CD14-positive monocyte (primary cell): ENCODE results near the gene GLI3. TPM values are rescaled to one million over a fixed set of nuclear protein-coding genes. Genes with fewer than 3 reads are reported as not detected.

ENCODE experiments used
- DNase-seq, 3 donors: peaks; one replicate each; pipeline ENCODE4 v3.0.0-alpha.2; 2011 to 2022
- H2AFZ ChIP-seq: 2 replicates; pipeline ENCODE4 v1.6.0; 2012; ENCODE audit warnings: mild to moderate bottlenecking, low read depth, low read length, inconsistent platforms; ENCODE audit not compliant: insufficient read depth, poor library complexity, severe bottlenecking
- H3K27ac ChIP-seq, 2 donors: 1 replicate in 1 of 2; 2 replicates in 1 of 2; pipeline ENCODE4 v1.5.1; 2012 to 2013; ENCODE audit warnings: low read length in 2 of 2, control low read depth in 1 of 2, inconsistent platforms in 1 of 2, low read depth in 1 of 2, mild to moderate bottlenecking in 1 of 2
- H3K27me3 ChIP-seq, 2 donors: one replicate each; pipeline versions ENCODE4 v1.6.0 to v1.6.1; 2011 to 2013; ENCODE audit warnings: low read length in 2 of 2; ENCODE audit not compliant: control insufficient read depth in 2 of 2, insufficient read depth in 2 of 2
- H3K36me3 ChIP-seq, 2 donors: replicated peaks in 1 of 2; 1 replicate in 1 of 2; 2 replicates in 1 of 2; pipeline versions ENCODE4 v1.5.1 to v1.6.1; 2012 to 2013; ENCODE audit warnings: low read length in 2 of 2, control low read depth in 1 of 2, inconsistent platforms in 1 of 2, mild to moderate bottlenecking in 1 of 2; ENCODE audit not compliant: insufficient read depth in 2 of 2, control insufficient read depth in 1 of 2
- H3K4me1 ChIP-seq, 2 donors: 1 replicate in 1 of 2; 2 replicates in 1 of 2; pipeline versions ENCODE4 v1.5.1 to v1.6.1; 2012 to 2013; ENCODE audit warnings: low read length in 2 of 2, control low read depth in 1 of 2, inconsistent platforms in 1 of 2, mild to moderate bottlenecking in 1 of 2, moderate library complexity in 1 of 2; ENCODE audit not compliant: insufficient read depth in 2 of 2, control insufficient read depth in 1 of 2
- H3K4me2 ChIP-seq: replicated peaks from 2 replicates; pipeline ENCODE3; 2012; ENCODE audit warnings: low read length, moderate library complexity, mild to moderate bottlenecking; ENCODE audit not compliant: poor library complexity, severe bottlenecking; ENCODE audit errors: extremely low read depth
- H3K4me3 ChIP-seq, 3 experiments: fragments of 200-600 bp in 1 of 3; sonication (generic) in 1 of 3; replicated peaks in 1 of 3; 1 replicate in 2 of 3; 2 replicates in 1 of 3; pipeline ENCODE4 v1.5.1; 2011 to 2013; ENCODE audit warnings: low read length in 3 of 3, mild to moderate bottlenecking in 3 of 3, control low read depth in 2 of 3, low read depth in 2 of 3, inconsistent platforms in 1 of 3, moderate library complexity in 1 of 3
- H3K79me2 ChIP-seq: 2 replicates; pipeline ENCODE4 v1.6.0; 2012; ENCODE audit warnings: mild to moderate bottlenecking, control low read depth, inconsistent platforms, low read length, moderate library complexity; ENCODE audit not compliant: insufficient read depth
- H3K9ac ChIP-seq: 2 replicates; pipeline ENCODE4 v1.6.0; 2017; ENCODE audit warnings: low read length, mild to moderate bottlenecking; ENCODE audit not compliant: insufficient read depth, poor library complexity, severe bottlenecking
- H3K9me3 ChIP-seq, 2 donors: replicated peaks in 1 of 2; 1 replicate in 1 of 2; 2 replicates in 1 of 2; pipeline versions ENCODE4 v1.5.1 to v1.6.1; 2012 to 2013; ENCODE audit warnings: low read length in 2 of 2, control low read depth in 1 of 2; ENCODE audit not compliant: control insufficient read depth in 1 of 2, insufficient read depth in 1 of 2
- H4K20me1 ChIP-seq: 2 replicates; pipeline ENCODE4 v1.6.0; 2012; ENCODE audit warnings: mild to moderate bottlenecking, low read length, control low read depth, moderate library complexity; ENCODE audit not compliant: insufficient read depth
- H3K27ac Mint-ChIP-seq, 7 donors: one replicate each; pipeline ENCODE4 v1.8.0; 2020; ENCODE audit warnings: mild to moderate bottlenecking in 7 of 7, mixed read lengths in 7 of 7, moderate library complexity in 6 of 7, inconsistent platforms in 2 of 7
- H3K27me3 Mint-ChIP-seq, 3 donors: one replicate each; pipeline ENCODE4 v1.8.0; 2021 to 2022; ENCODE audit warnings: low read depth in 3 of 3, mild to moderate bottlenecking in 3 of 3, mixed read lengths in 3 of 3, moderate library complexity in 3 of 3, inconsistent platforms in 1 of 3
- H3K36me3 Mint-ChIP-seq, 2 donors: one replicate each; pipeline ENCODE4 v1.8.0; 2020; ENCODE audit warnings: mixed read lengths in 2 of 2, inconsistent platforms in 1 of 2, mild to moderate bottlenecking in 1 of 2
- H3K4me1 Mint-ChIP-seq: one replicate; pipeline ENCODE4 v1.8.0; 2020; ENCODE audit warnings: mild to moderate bottlenecking, mixed read lengths
- H3K4me3 Mint-ChIP-seq, 2 donors: one replicate each; pipeline ENCODE4 v1.8.0; 2020; ENCODE audit warnings: mild to moderate bottlenecking in 2 of 2, mixed read lengths in 2 of 2, moderate library complexity in 1 of 2
- H3K9me3 Mint-ChIP-seq, 7 donors: one replicate each; pipeline ENCODE4 v1.8.0; 2020 to 2022; ENCODE audit warnings: mixed read lengths in 7 of 7, mild to moderate bottlenecking in 6 of 7, moderate library complexity in 6 of 7, inconsistent platforms in 2 of 7
- CTCF ChIP-seq: fragments of 200-600 bp; IDR thresholded peaks from one replicate; pipeline ENCODE4 v1.8.0; 2022; ENCODE audit warnings: antibody characterized with exemption, mild to moderate bottlenecking
- WGBS: methylation state at CpG from one replicate; pipeline ENCODE4 v1.1.5; 2013; ENCODE audit warnings: missing lambda C conversion rate; ENCODE audit not compliant: insufficient coverage; 5-methylcytosine and 5-hydroxymethylcytosine counted together
- intact Hi-C, 2 donors: fragments of 100-400 bp; cut with micrococcal nuclease; formaldehyde crosslinking; loops; one replicate each; pipeline versions ENCODE4 v1.15.0 to v1.15.1; 2023
- polyA plus RNA-seq, 3 donors: library from polyadenylated mRNA; depleted of rRNA in 1 of 3; unstranded in 2 of 3; stranded (reverse) in 1 of 3; fragments of 300-500 nt in 2 of 3; fragments of >200 nt in 1 of 3; fragmentation: Illumina TruSeq in 2 of 3; gene quantifications; 1 replicate in 2 of 3; 2 replicates in 1 of 3; pipeline ENCODE4 v1.2.3, GENCODE V29; 2012 to 2021

The GLI3 gene
- polyA plus RNA-seq, 3 donors: not detected

- peaks cover 0 to 3% (median 0%) of the 10 kb centered on the region in 7 donors for H3K9me3 Mint-ChIP-seq
- Histone ChIP-seq H3K9ac (no peak overlapping the region), H4K20me1 (no peaks in the 10 kb centered on the region), H3K9me3 (no peaks in the 10 kb centered on the region), H3K36me3 (no peaks in the 10 kb centered on the region), H3K4me3 (no peak overlapping the region), H3K4me1 (no peaks in the 10 kb centered on the region), H2AFZ (no peak overlapping the region), H3K27ac (no peak overlapping the region), H3K4me2 (no peak overlapping the region), H3K27me3 (peaks cover 0 to 2% of the 10 kb centered on the region in 2 donors), H3K79me2 (no peaks in the 10 kb centered on the region)
- intact Hi-C loops: no loop called here
- H3K4me3 Mint-ChIP-seq: no peak overlapping the region
- TF ChIP-seq CTCF: no peak
- WGBS: 93% methylated on average over 4 of the region's 5 CpGs
- H3K36me3 Mint-ChIP-seq: no peaks in the 10 kb centered on the region
- H3K27ac Mint-ChIP-seq: peak overlapping the region in 1 of 7 donors; percentile 65
- no peaks in the 10 kb centered on the region for H3K4me1 Mint-ChIP-seq
- no peak for DNase-seq
- peaks cover 5 to 8% (median 6%) of the 10 kb centered on the region in 3 donors for H3K27me3 Mint-ChIP-seq
Observed at GRCh38 chr7:42110333-42110732, 126.7 kb downstream of the GLI3 start.

GRCh38 chr7:42108803-42109528 is 128.0 kb downstream of the GLI3 start:
- intact Hi-C loops: no loop called here
- WGBS: 78% methylated on average over 6 of the region's 7 CpGs
- H3K27ac Mint-ChIP-seq: no peak overlapping the region

More at GRCh38 chr7:42108803-42109528, 128.0 kb downstream of the GLI3 start:
- no peak for DNase-seq
- Histone ChIP-seq H4K20me1 (no peaks in the 10 kb centered on the region), H3K27ac (no peak overlapping the region), H3K36me3 (no peaks in the 10 kb centered on the region), H3K9ac (no peak overlapping the region), H2AFZ (no peak overlapping the region), H3K4me3 (no peak overlapping the region), H3K27me3 (peaks cover 0 to 2% of the 10 kb centered on the region in 2 donors), H3K4me1 (no peaks in the 10 kb centered on the region), H3K9me3 (no peaks in the 10 kb centered on the region), H3K79me2 (no peaks in the 10 kb centered on the region), H3K4me2 (no peak overlapping the region)
- no peak for TF ChIP-seq CTCF
- H3K4me1 Mint-ChIP-seq: no peaks in the 10 kb centered on the region
- H3K4me3 Mint-ChIP-seq: no peak overlapping the region
- H3K9me3 Mint-ChIP-seq: peaks cover 0 to 3% (median 0%) of the 10 kb centered on the region in 7 donors
- H3K36me3 Mint-ChIP-seq: no peaks in the 10 kb centered on the region
- H3K27me3 Mint-ChIP-seq: peaks cover 3 to 8% (median 6%) of the 10 kb centered on the region in 3 donors
